GM18909 (cell line): ENCODE measurements around the gene GJA3.
"Not testable (repeated sequence)": the region's sequence is repeated elsewhere in the genome, so short reads cannot be mapped to it uniquely, and the experiment has no call there.

Experiments used
- ATAC-seq: cut with Tn5 transposase; IDR thresholded peaks from one replicate; pipeline ENCODE4 v1.9.1; 2021; ENCODE audit warnings: mild to moderate bottlenecking; ENCODE audit not compliant: unreplicated experiment, poor library complexity

The GJA3 gene

GRCh38 chr13:20153290-20153689 lies 7.6 kb downstream of the GJA3 start:
- ATAC-seq = not testable (repeated sequence)

- ATAC-seq = no peak
Measured at GRCh38 chr13:20151612-20152011, 9.2 kb downstream of the GJA3 start.

GRCh38 chr13:20151016-20151415 lies 9.8 kb downstream of the GJA3 start:
- ATAC-seq = no peak

- no peak for ATAC-seq
Measured at GRCh38 chr13:20150561-20150960, 10.3 kb downstream of the GJA3 start.

GRCh38 chr13:20149762-20150161 lies 11.1 kb downstream of the GJA3 start:
- no peak for ATAC-seq

- ATAC-seq = no peak
Measured at GRCh38 chr13:20148501-20149183, 12.2 kb downstream of the GJA3 start.

GRCh38 chr13:20146381-20146780 lies 14.5 kb downstream of the GJA3 start:
- no peak for ATAC-seq

GRCh38 chr13:20145521-20145920 lies 15.3 kb downstream of the GJA3 start:
- no peak for ATAC-seq

GRCh38 chr13:20144141-20144850 lies 16.6 kb downstream of the GJA3 start:
- no peak for ATAC-seq

- ATAC-seq = no peak
Measured at GRCh38 chr13:20142927-20143480, 17.8 kb downstream of the GJA3 start.

- no peak for ATAC-seq
Measured at GRCh38 chr13:20142023-20142926, 18.6 kb downstream of the GJA3 start.

- no peak for ATAC-seq
Measured at GRCh38 chr13:20141238-20142022, 19.4 kb downstream of the GJA3 start.

- no peak for ATAC-seq
Measured at GRCh38 chr13:20140487-20140886, 20.4 kb downstream of the GJA3 start.

GRCh38 chr13:20137875-20138274 lies 23.0 kb downstream of the GJA3 start:
- no peak for ATAC-seq

GRCh38 chr13:20136781-20137703 lies 23.8 kb downstream of the GJA3 start:
- ATAC-seq = no peak

GRCh38 chr13:20134732-20135131 lies 26.1 kb downstream of the GJA3 start:
- ATAC-seq = no peak

- ATAC-seq = no peak
Measured at GRCh38 chr13:20132052-20132634, 28.7 kb downstream of the GJA3 start.

- no peak for ATAC-seq
Measured at GRCh38 chr13:20131057-20131832, 29.6 kb downstream of the GJA3 start.
